Right lobe of liver (tissue), 6 donors: Measurements from ENCODE around the gene PDIA3. TPM values are rescaled to one million over a fixed set of nuclear protein-coding genes. Genes with fewer than 3 reads are reported as not detected.

ENCODE experiments used
- ATAC-seq, 4 donors: fragments of 200-7000 bp; cut with Tn5 transposase; one replicate each; pipeline ENCODE4 v1.9.1; 2020; ENCODE audit warnings: mild to moderate bottlenecking in 4 of 4, moderate library complexity in 4 of 4
- DNase-seq, 3 donors: peaks; one replicate each; pipeline ENCODE4 v3.0.0-alpha.2; 2020
- H3K27ac ChIP-seq, 3 donors: fragments of 200-600 bp; one replicate each; pipeline ENCODE4 v1.8.0; 2022
- H3K27me3 ChIP-seq, 2 donors: fragments of 200-600 bp; one replicate each; pipeline ENCODE4 v1.8.0; 2022
- H3K36me3 ChIP-seq, 4 donors: fragments of 200-600 bp; sonication (generic) in 1 of 4; one replicate each; pipeline versions ENCODE4 v1.5.1 to v1.8.0; 2017 to 2022; ENCODE audit warnings: control low read depth in 1 of 4
- H3K4me1 ChIP-seq, 4 donors: fragments of 200-600 bp; sonication (generic) in 1 of 4; one replicate each; pipeline versions ENCODE4 v1.5.1 to v1.8.0; 2017 to 2022; ENCODE audit warnings: control low read depth in 1 of 4
- H3K4me3 ChIP-seq, 3 donors: fragments of 200-600 bp; one replicate each; pipeline ENCODE4 v1.8.0; 2022
- H3K9me3 ChIP-seq, 4 donors: fragments of 200-600 bp; sonication (generic) in 1 of 4; one replicate each; pipeline versions ENCODE4 v1.5.1 to v1.8.0; 2017 to 2022; ENCODE audit warnings: control low read depth in 1 of 4
- POLR2A ChIP-seq: fragments of 450-650 bp; IDR thresholded peaks from one replicate; pipeline ENCODE4 v1.6.1; 2017; ENCODE audit warnings: antibody characterized with exemption, mild to moderate bottlenecking
- WGBS: methylation state at CpG from one replicate; pipeline ENCODE4 v1.1.6; 2018; ENCODE audit warnings: low coverage, low lambda C conversion rate; ENCODE audit not compliant: insufficient coverage; ENCODE audit errors: missing lambda C conversion rate; 5-methylcytosine and 5-hydroxymethylcytosine counted together
- intact Hi-C, 2 donors: fragments of 100-400 bp; cut with DNase I; formaldehyde crosslinking; loops; one replicate each; pipeline versions ENCODE4 v1.11.2 to v1.14.1; 2022
- total RNA-seq, 6 experiments: library from RNA; depleted of rRNA in 2 of 6; stranded (reverse); fragments of >200 nt in 2 of 6; fragmentation: NEBNext Ultra II Directional in 3 of 6; extraction: Animal tissue kit (Norgen Biotek cat#: 25700) in 3 of 6; gene quantifications; one replicate each; pipeline versions ENCODE4 v1.1.0 to v1.2.4, GENCODE V29; 2016 to 2023
- TF ChIP-seq, protein P1 (sequence below), 4 donors: fragments of 200-600 bp in 3 of 4; fragments of 450-650 bp in 1 of 4; IDR thresholded peaks; one replicate each; pipeline versions ENCODE4 v1.5.1 to v1.8.0; 2016 to 2022; ENCODE audit warnings: antibody characterized with exemption in 4 of 4, mild to moderate bottlenecking in 2 of 4
- donor health status: DM: no; HTN: yes; CAD: no.
- donor health status: DM: no; HTN: no; CAD: no.
- donor health status: DM: no; HTN: no; CAD: no.
- donor health status: DM: no; HTN: yes; CAD: no.
- donor health status: DM: no; HTN: yes; CAD: no.

Gene PDIA3
- total RNA-seq, 6 experiments from 2014 or later: 203 to 511 (median 317) TPM

- peaks cover 5 to 21% (median 15%) of the 10 kb centered on the region in 4 donors for H3K36me3 ChIP-seq
- DNase-seq (peak; percentile 89 to 90 (median 89)), ATAC-seq (peak; percentile 82 to 91 (median 84))
- H3K4me3 ChIP-seq: peak within 1 kb of the TSS; percentile 54 to 69 (median 63)
- peak within 1 kb of the TSS; percentile 74 to 81 (median 80) for H3K27ac ChIP-seq
- intact Hi-C loops: no loop called here
- no peaks in the 10 kb centered on the region for H3K9me3 ChIP-seq
- 0% methylated on average over 1 of the region's 41 CpGs for WGBS
- H3K4me1 ChIP-seq: peaks cover 0 to 7% (median 2%) of the 10 kb centered on the region in 4 donors
- H3K27me3 ChIP-seq: no peaks in the 10 kb centered on the region
- TF ChIP-seq, protein P1, sequence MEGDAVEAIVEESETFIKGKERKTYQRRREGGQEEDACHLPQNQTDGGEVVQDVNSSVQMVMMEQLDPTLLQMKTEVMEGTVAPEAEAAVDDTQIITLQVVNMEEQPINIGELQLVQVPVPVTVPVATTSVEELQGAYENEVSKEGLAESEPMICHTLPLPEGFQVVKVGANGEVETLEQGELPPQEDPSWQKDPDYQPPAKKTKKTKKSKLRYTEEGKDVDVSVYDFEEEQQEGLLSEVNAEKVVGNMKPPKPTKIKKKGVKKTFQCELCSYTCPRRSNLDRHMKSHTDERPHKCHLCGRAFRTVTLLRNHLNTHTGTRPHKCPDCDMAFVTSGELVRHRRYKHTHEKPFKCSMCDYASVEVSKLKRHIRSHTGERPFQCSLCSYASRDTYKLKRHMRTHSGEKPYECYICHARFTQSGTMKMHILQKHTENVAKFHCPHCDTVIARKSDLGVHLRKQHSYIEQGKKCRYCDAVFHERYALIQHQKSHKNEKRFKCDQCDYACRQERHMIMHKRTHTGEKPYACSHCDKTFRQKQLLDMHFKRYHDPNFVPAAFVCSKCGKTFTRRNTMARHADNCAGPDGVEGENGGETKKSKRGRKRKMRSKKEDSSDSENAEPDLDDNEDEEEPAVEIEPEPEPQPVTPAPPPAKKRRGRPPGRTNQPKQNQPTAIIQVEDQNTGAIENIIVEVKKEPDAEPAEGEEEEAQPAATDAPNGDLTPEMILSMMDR (IDR thresholded peaks at IDR 0.05): no peak
- TF ChIP-seq POLR2A: peak; percentile 32
Measured at GRCh38 chr15:43776718-43777266, 30.6 kb downstream of the PDIA3 start, which contains the start of gene ELL3. Gene ELL3, minus strand, starts transcription at chr15:43776966. Its CDS starts 65 bp downstream, at chr15:43776901.

DNA sequence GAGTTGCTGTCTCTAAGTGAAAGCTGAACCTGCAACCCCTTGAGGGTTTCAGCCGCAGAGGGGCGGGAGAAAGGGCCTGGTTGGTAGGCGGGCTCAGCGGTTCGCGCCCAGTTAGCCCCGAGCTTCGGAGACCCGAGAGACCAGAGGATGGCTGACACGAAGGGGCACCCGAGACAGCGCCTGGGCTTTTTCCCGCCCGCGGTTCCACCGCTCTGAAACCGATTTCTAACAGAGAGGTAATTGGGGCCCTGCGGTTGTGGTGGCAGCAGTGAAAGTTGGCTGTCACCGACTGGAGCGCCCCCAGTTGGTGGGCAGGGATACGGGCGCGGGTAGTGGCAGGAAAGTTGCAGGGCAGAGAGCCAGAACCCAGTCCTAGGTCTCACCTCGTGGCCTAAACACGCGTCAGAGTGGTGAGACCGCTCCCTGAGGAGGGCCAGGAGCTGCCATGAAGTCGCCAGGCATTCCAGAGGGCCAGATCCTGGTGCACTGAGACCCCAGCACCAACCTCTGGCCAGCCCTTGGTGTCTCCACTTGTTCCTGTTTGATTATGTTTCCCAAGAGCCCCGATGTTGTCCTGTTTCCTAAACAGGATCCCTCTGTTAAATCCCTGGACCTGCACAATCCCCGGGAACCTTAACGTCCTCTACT is 31.2 kb downstream of the PDIA3 start:
- 0% methylated on average over 7 of the region's 31 CpGs for WGBS
- H3K27ac ChIP-seq: peak overlapping the region; percentile 74 to 81 (median 80)

DNA sequence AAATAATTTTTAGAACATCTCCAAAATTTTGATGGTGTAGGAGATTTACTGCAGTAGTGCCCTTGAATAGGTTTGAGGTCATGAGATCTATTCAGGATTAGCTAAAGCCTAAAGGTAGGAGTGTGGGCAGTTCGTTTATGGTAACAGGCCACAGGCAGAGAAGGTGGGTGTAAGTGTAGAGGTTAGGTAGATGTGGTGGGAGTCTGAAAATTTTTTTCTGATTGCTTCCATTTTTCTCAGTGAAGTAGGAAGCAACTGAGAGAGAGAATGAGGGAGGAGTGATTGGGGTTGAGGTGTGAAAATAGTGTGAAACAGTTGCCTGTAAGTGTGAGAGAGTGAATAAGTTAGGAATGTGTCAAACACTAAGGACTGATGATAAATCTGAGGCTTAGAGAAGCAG is 32.8 kb downstream of the PDIA3 start:
- intact Hi-C loops: no loop called here
- TF ChIP-seq POLR2A: no peak
- ATAC-seq (no peak), DNase-seq (no peak)
- Histone ChIP-seq H3K4me1 (peaks cover 0 to 7% (median 2%) of the 10 kb centered on the region in 4 donors), H3K4me3 (no peak overlapping the region), H3K27me3 (no peaks in the 10 kb centered on the region), H3K9me3 (no peaks in the 10 kb centered on the region), H3K36me3 (no peaks in the 10 kb centered on the region), H3K27ac (no peak overlapping the region)
- 82% methylated on average over 1 of the region's 1 CpG for WGBS

More for the DNA sequence above, 31.2 kb downstream of the PDIA3 start:
- TF ChIP-seq, protein P1 (IDR thresholded peaks at IDR 0.05): peak; percentile 63 to 81 (median 80)
- no peak for TF ChIP-seq POLR2A
- Histone ChIP-seq H3K4me1 (peaks cover 0 to 7% (median 2%) of the 10 kb centered on the region in 4 donors), H3K36me3 (peaks cover 4 to 15% (median 9%) of the 10 kb centered on the region in 4 donors), H3K4me3 (peak overlapping the region; percentile 54 to 69 (median 63)), H3K27me3 (no peaks in the 10 kb centered on the region), H3K9me3 (no peaks in the 10 kb centered on the region)
- DNase-seq: peak; percentile 87 to 90 (median 88)
- peak; percentile 72 to 83 (median 80) for ATAC-seq
- intact Hi-C loops: no loop called here

DNA sequence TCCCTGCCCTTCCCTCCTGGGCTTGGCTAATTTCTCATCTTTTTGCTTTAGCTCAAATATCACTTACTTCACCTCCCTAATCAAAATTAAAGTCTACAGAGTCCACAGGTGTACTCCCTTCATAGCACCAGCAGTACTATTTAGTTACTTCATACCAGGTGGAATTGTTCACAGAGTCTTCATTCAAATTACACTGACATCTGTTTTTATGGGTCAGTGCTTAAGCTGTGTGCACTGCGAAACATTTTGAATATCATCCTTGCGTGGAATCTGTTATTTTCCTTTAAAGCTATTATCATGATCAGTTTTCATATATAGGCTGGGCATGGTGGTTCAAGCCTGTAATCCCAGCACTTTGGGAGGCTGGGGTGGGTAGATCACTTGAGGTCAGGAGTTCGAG is 43.2 kb downstream of the PDIA3 start:
- intact Hi-C loops: no loop called here
- Histone ChIP-seq H3K36me3 (peaks cover 0 to 10% (median 7%) of the 10 kb centered on the region in 4 donors), H3K4me1 (peaks cover 0 to 19% (median 6%) of the 10 kb centered on the region in 4 donors), H3K9me3 (no peaks in the 10 kb centered on the region), H3K27ac (peak overlapping the region in 1 of 3 donors; percentile 30), H3K27me3 (no peaks in the 10 kb centered on the region), H3K4me3 (no peak overlapping the region)
- DNase-seq (no peak), ATAC-seq (no peak)
- TF ChIP-seq POLR2A: no peak
- TF ChIP-seq, protein P1 (IDR thresholded peaks at IDR 0.05): no peak
- 93% methylated on average over 2 of the region's 3 CpGs for WGBS
